H9 (cell line): ENCODE data around the gene BEST1. TPM values are rescaled to one million over a fixed set of nuclear protein-coding genes. Genes with fewer than 3 reads are reported as not detected.

Source experiments
- DNase-seq: peaks from one replicate; pipeline ENCODE4 v3.0.0-alpha.2; 2017
- H2AFZ ChIP-seq: one replicate; pipeline ENCODE4 v1.6.1; 2013; ENCODE audit warnings: mild to moderate bottlenecking, low read length, control low read depth, moderate library complexity
- H2AK5ac ChIP-seq: 2 replicates; pipeline ENCODE4 v1.6.1; 2013; ENCODE audit warnings: low read length, control low read depth, mixed read lengths; ENCODE audit not compliant: insufficient read length
- H2BK120ac ChIP-seq: one replicate; pipeline ENCODE4 v1.6.1; 2013; ENCODE audit warnings: low read depth, mild to moderate bottlenecking, low read length, control low read depth, inconsistent platforms; ENCODE audit not compliant: poor library complexity, severe bottlenecking
- H2BK12ac ChIP-seq: 2 replicates; pipeline ENCODE4 v1.6.1; 2013; ENCODE audit warnings: low read length, control low read depth, mixed read lengths, low read depth; ENCODE audit not compliant: insufficient read length
- H2BK15ac ChIP-seq: 2 replicates; pipeline ENCODE4 v1.6.1; 2013; ENCODE audit warnings: low read depth, low read length, control low read depth
- H2BK20ac ChIP-seq: one replicate; pipeline ENCODE4 v1.6.1; 2013; ENCODE audit warnings: low read depth, mild to moderate bottlenecking, low read length, control low read depth, inconsistent platforms; ENCODE audit not compliant: poor library complexity, severe bottlenecking
- H2BK5ac ChIP-seq: 2 replicates; pipeline ENCODE4 v1.6.1; 2013; ENCODE audit warnings: low read length, control low read depth, mixed read lengths; ENCODE audit not compliant: insufficient read length
- H3K14ac ChIP-seq: 2 replicates; pipeline ENCODE4 v1.6.1; 2013; ENCODE audit warnings: low read length, control low read depth; ENCODE audit not compliant: insufficient read depth
- H3K18ac ChIP-seq: 2 replicates; pipeline ENCODE4 v1.6.1; 2013; ENCODE audit warnings: low read depth, mild to moderate bottlenecking, mixed read lengths, low read length, control low read depth; ENCODE audit not compliant: insufficient read length
- H3K23ac ChIP-seq: 2 replicates; pipeline ENCODE4 v1.6.1; 2013; ENCODE audit warnings: low read length, control low read depth, mixed read lengths, low read depth; ENCODE audit not compliant: insufficient read length
- H3K23me2 ChIP-seq: 2 replicates; pipeline ENCODE4 v1.6.1; 2013; ENCODE audit warnings: low read depth, mild to moderate bottlenecking, mixed read lengths, low read length, control low read depth; ENCODE audit not compliant: insufficient read length, poor library complexity, severe bottlenecking
- H3K27ac ChIP-seq: 2 replicates; pipeline ENCODE4 v1.5.1; 2013; ENCODE audit warnings: low read length, control low read depth, mixed read lengths, low read depth; ENCODE audit not compliant: insufficient read length
- H3K27me3 ChIP-seq: 2 replicates; pipeline ENCODE4 v1.6.1; 2013; ENCODE audit warnings: low read length, control low read depth, inconsistent platforms; ENCODE audit not compliant: insufficient read depth
- H3K4ac ChIP-seq: 2 replicates; pipeline ENCODE4 v1.6.1; 2013; ENCODE audit warnings: low read depth, mild to moderate bottlenecking, control low read depth, inconsistent platforms, low read length, moderate library complexity
- H3K4me1 ChIP-seq: 2 replicates; pipeline ENCODE4 v1.6.1; 2013; ENCODE audit warnings: low read length, control low read depth, inconsistent platforms; ENCODE audit not compliant: insufficient read depth
- H3K4me2 ChIP-seq: 2 replicates; pipeline ENCODE4 v1.6.1; 2013; ENCODE audit warnings: low read length, control low read depth, mixed read lengths; ENCODE audit not compliant: insufficient read length, insufficient read depth
- H3K56ac ChIP-seq: 2 replicates; pipeline ENCODE4 v1.6.1; 2013; ENCODE audit warnings: low read depth, mild to moderate bottlenecking, mixed read lengths, low read length, control low read depth; ENCODE audit not compliant: insufficient read length
- H3K79me1 ChIP-seq: 2 replicates; pipeline ENCODE4 v1.6.1; 2013; ENCODE audit warnings: low read depth, mild to moderate bottlenecking, moderate library complexity, low read length, control low read depth, inconsistent platforms; ENCODE audit not compliant: insufficient read depth, poor library complexity, severe bottlenecking
- H3K79me2 ChIP-seq: 2 replicates; pipeline ENCODE4 v1.6.1; 2013; ENCODE audit warnings: low read length, control low read depth, inconsistent platforms; ENCODE audit not compliant: insufficient read depth
- H3K9ac ChIP-seq: 2 replicates; pipeline ENCODE4 v1.6.1; 2013; ENCODE audit warnings: low read length, control low read depth, mixed read lengths; ENCODE audit not compliant: insufficient read length; ENCODE audit errors: extremely low read depth
- H3K9me3 ChIP-seq: one replicate; pipeline ENCODE4 v1.6.1; 2013; ENCODE audit warnings: low read depth, low read length, inconsistent platforms; ENCODE audit not compliant: control insufficient read depth
- H3T11ph ChIP-seq: one replicate; pipeline ENCODE4 v1.6.1; 2013; ENCODE audit warnings: mild to moderate bottlenecking, low read length, control low read depth, inconsistent platforms
- H4K20me1 ChIP-seq: one replicate; pipeline ENCODE4 v1.6.1; 2013; ENCODE audit not compliant: control insufficient read depth, insufficient read length, insufficient read depth
- H4K5ac ChIP-seq: 2 replicates; pipeline ENCODE4 v1.6.1; 2013; ENCODE audit warnings: low read depth, mild to moderate bottlenecking, mixed read lengths, low read length, control low read depth; ENCODE audit not compliant: insufficient read length
- H4K8ac ChIP-seq: replicated peaks from 2 replicates; pipeline ENCODE4 v1.6.1; 2013; ENCODE audit warnings: low read length, control low read depth, mixed read lengths, low read depth; ENCODE audit not compliant: insufficient read length
- H4K91ac ChIP-seq: 2 replicates; pipeline ENCODE4 v1.6.1; 2013; ENCODE audit warnings: low read depth, mild to moderate bottlenecking, moderate library complexity, mixed read lengths, low read length, control low read depth; ENCODE audit not compliant: insufficient read length
- H3K27ac Mint-ChIP-seq, 3 experiments: 2 replicates in 2 of 3; 3 replicates in 1 of 3; pipeline ENCODE4 v1.8.0; 2020 to 2021; ENCODE audit warnings: mixed read lengths in 3 of 3, mild to moderate bottlenecking in 1 of 3, moderate library complexity in 1 of 3
- H3K27me3 Mint-ChIP-seq: 2 replicates; pipeline ENCODE4 v1.8.0; 2021; ENCODE audit warnings: low read depth, mild to moderate bottlenecking, moderate library complexity, mixed read lengths
- H3K36me3 Mint-ChIP-seq, 3 experiments: 2 replicates in 2 of 3; 3 replicates in 1 of 3; pipeline ENCODE4 v1.8.0; 2020 to 2021; ENCODE audit warnings: low read depth in 3 of 3, mixed read lengths in 3 of 3; ENCODE audit not compliant: insufficient read depth in 1 of 3
- H3K4me1 Mint-ChIP-seq, 2 experiments: 2 replicates each; pipeline ENCODE4 v1.8.0; 2020; ENCODE audit warnings: mixed read lengths in 2 of 2
- H3K4me3 Mint-ChIP-seq, 2 experiments: 2 replicates in 1 of 2; 3 replicates in 1 of 2; pipeline ENCODE4 v1.8.0; 2020 to 2021; ENCODE audit warnings: mild to moderate bottlenecking in 2 of 2, mixed read lengths in 2 of 2, moderate library complexity in 1 of 2
- H3K9me3 Mint-ChIP-seq, 2 experiments: 2 replicates in 1 of 2; 3 replicates in 1 of 2; pipeline ENCODE4 v1.8.0; 2020; ENCODE audit warnings: mild to moderate bottlenecking in 2 of 2, mixed read lengths in 2 of 2, moderate library complexity in 1 of 2
- CTCF ChIP-seq: fragments of 200-600 bp; sonication (generic); conservative IDR thresholded peaks from 3 replicates; pipeline ENCODE4 v1.8.0; 2021; ENCODE audit warnings: antibody characterized with exemption, mild to moderate bottlenecking
- WGBS: extraction: QIAGEN DNeasy Blood & Tissue Kit; methylation state at CpG from one replicate; pipeline ENCODE4 v1.1.7; 2013; ENCODE audit warnings: missing lambda C conversion rate, low lambda C conversion rate, mixed read lengths; ENCODE audit not compliant: insufficient read length; ENCODE audit errors: extremely low coverage; 5-methylcytosine and 5-hydroxymethylcytosine counted together
- total RNA-seq: library from RNA; stranded (reverse); gene quantifications from 2 replicates; pipeline ENCODE4 v1.2.1, GENCODE V29; 2021

The BEST1 gene
- total RNA-seq, 1 experiment from 2014 or later, result 0.24 TPM

- Histone ChIP-seq H3K27ac (no peak overlapping the region), H2BK5ac (no peak overlapping the region), H3K23ac (no peak overlapping the region), H3K14ac (no peak overlapping the region), H3K9ac (no peak overlapping the region), H2BK12ac (no peak overlapping the region), H3K4me2 (no peak overlapping the region), H3K18ac (no peak overlapping the region), H4K5ac (no peak overlapping the region), H2BK20ac (no peak overlapping the region), H3T11ph (no peak overlapping the region), H3K4me1 (no peaks in the 10 kb centered on the region), H2AK5ac (no peak overlapping the region), H3K79me2 (peaks cover 14% of the 10 kb centered on the region), H2BK120ac (no peak overlapping the region), H4K20me1 (no peaks in the 10 kb centered on the region), H3K79me1 (peaks cover 4% of the 10 kb centered on the region), H3K56ac (no peak overlapping the region), H2AFZ (no peak overlapping the region), H3K23me2 (peaks cover 15% of the 10 kb centered on the region), H4K8ac (no peak overlapping the region), H3K27me3 (no peaks in the 10 kb centered on the region), H3K9me3 (no peaks in the 10 kb centered on the region), H2BK15ac (no peak overlapping the region), H3K4ac (no peak overlapping the region), H4K91ac (no peak overlapping the region)
- H3K4me1 Mint-ChIP-seq, result peaks cover 11 to 13% of the 10 kb centered on the region in 2 experiments
- H3K9me3 Mint-ChIP-seq, result no peaks in the 10 kb centered on the region; a peak in 1 of 5 replicates
- WGBS, result no CpG with 5 or more reads among the region's 10 CpGs
- no peak for DNase-seq
- H3K27me3 Mint-ChIP-seq, result no peaks in the 10 kb centered on the region
- TF ChIP-seq CTCF, result no peak
- peak overlapping the region in 1 of 2 experiments; percentile 43; a peak in 2 of 5 replicates for H3K4me3 Mint-ChIP-seq
- H3K27ac Mint-ChIP-seq, result peak overlapping the region in 1 of 3 experiments; percentile 86; a peak in 2 of 7 replicates
- peaks cover 29 to 43% (median 34%) of the 10 kb centered on the region in 3 experiments for H3K36me3 Mint-ChIP-seq
These were observed 13.3 kb downstream of the BEST1 start for GRCh38 chr11:61963282-61964057.
